Suprapubic skin (tissue), 4 donors: ENCODE measurements around the gene MAPKAPK2.

Experiments used
- CTCF ChIP-seq, 2 donors: fragments of 200-600 bp in 1 of 2; fragments of 450-650 bp in 1 of 2; sonication (generic) in 1 of 2; IDR thresholded peaks; one replicate each; pipeline ENCODE4 v1.5.1; 2016 to 2019; ENCODE audit warnings: antibody characterized with exemption in 2 of 2, mild to moderate bottlenecking in 1 of 2, moderate library complexity in 1 of 2
- EP300 ChIP-seq: sonication (generic); formaldehyde crosslinking; IDR thresholded peaks from one replicate; pipeline ENCODE4 v1.6.1; 2017; ENCODE audit warnings: antibody characterized with exemption
- POLR2A ChIP-seq, 2 donors: fragments of 450-650 bp; IDR thresholded peaks; one replicate each; pipeline ENCODE4 v1.6.1; 2017; ENCODE audit warnings: antibody characterized with exemption in 2 of 2, mild to moderate bottlenecking in 2 of 2, moderate library complexity in 2 of 2
- POLR2AphosphoS5 ChIP-seq, 3 donors: sonication (generic); formaldehyde crosslinking; IDR thresholded peaks; one replicate each; pipeline ENCODE4 v1.6.1; 2017; ENCODE audit warnings: antibody characterized with exemption in 3 of 3

- TF ChIP-seq CTCF (IDR thresholded peaks at IDR 0.05), result no peak
- TF ChIP-seq POLR2AphosphoS5 (IDR thresholded peaks at IDR 0.05), result no peak
- no peak for TF ChIP-seq POLR2A (IDR thresholded peaks at IDR 0.05)
- TF ChIP-seq EP300, result no peak
These were observed 4.4 kb upstream of the MAPKAPK2 start for GRCh38 chr1:206680279-206680678.
